ENCODE data around the gene GRAMD4. TPM values are rescaled to one million over a fixed set of nuclear protein-coding genes. Genes with fewer than 3 reads are reported as not detected.
A peak's percentile ranks its signal among the peaks of the same experiment; 100 is the strongest.
"Not testable (repeated sequence)": the region's sequence is repeated elsewhere in the genome, so short reads cannot be mapped to it uniquely, and the experiment has no call there.

Gene GRAMD4
- total RNA-seq, 1 donor from 2014 or later = 36.8 TPM

DNA sequence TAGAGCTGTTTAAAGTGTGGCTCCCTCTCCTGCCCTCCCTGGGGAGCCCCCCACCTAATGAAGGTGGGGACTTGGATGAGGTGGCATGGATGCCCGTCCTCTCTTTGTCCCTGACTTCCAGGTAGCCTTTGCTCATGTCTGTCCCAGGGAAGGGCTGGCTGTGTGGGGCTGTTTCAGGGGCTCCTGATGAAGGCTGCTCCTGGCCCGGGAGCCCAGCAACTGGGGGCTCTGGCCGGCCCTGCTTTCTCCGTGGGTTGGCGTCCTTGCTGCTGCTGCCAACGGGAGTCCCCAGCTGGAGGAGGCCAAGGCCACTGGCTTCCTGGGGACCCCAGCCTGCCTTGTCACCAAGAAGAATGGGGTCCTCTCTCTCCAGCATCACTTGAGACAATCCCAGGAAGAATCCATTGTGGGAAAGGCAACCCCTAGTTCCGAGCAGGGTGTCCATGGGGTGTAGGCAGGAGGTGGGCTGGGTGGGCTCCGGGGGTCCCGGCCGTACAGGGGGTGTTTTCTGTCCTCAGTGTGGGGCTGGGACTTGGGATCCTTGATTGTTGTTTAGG is 13.2 kb downstream of the GRAMD4 start:
- no peak for DNase-seq (ENCODE audit: low read depth)
- H3K4me3 ChIP-seq (ENCODE audit: low read depth, low read length) = no peak overlapping the region
- TF ChIP-seq CTCF (conservative IDR thresholded peaks at IDR 0.05; ENCODE audit: low read depth, low read length) = no peak

DNA sequence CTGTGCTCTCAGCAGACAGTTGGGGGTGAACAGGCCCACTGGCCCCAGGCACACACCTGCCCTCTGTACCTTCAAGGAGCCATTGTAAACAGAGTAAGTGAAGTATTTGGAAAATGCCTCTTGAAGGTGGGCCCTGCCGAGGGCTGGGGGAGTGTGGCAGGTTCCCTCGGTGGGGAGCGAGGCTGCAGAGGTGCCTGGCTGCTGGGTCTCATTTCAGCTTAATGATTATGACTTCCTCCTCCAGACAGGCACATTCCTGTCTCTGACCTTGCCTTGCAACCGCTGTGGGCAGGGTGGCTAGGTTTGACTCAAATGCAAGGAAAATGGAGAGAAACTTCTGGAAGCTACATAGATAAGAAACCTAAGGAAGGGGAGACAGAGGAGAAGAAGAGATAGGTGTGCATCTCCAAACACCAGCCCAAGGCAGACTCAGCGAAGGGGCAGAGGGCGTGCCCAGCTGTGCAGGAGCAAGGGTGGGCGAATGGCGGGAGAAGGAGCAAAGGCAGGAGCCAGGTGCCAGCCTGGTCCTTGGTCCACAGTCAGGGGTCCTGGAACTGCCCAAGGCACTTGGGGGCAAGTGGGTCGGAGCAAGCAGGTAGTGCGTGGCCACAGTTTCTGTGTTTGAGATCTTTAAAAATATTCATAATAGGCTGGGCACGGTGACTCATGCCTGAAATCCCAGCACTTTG is 14.0 kb downstream of the GRAMD4 start:
- DNase-seq (ENCODE audit: low read depth) = no peak
- TF ChIP-seq CTCF (conservative IDR thresholded peaks at IDR 0.05; ENCODE audit: low read depth, low read length) = no peak
- H3K4me3 ChIP-seq (ENCODE audit: low read depth, low read length) = no peak overlapping the region

DNA sequence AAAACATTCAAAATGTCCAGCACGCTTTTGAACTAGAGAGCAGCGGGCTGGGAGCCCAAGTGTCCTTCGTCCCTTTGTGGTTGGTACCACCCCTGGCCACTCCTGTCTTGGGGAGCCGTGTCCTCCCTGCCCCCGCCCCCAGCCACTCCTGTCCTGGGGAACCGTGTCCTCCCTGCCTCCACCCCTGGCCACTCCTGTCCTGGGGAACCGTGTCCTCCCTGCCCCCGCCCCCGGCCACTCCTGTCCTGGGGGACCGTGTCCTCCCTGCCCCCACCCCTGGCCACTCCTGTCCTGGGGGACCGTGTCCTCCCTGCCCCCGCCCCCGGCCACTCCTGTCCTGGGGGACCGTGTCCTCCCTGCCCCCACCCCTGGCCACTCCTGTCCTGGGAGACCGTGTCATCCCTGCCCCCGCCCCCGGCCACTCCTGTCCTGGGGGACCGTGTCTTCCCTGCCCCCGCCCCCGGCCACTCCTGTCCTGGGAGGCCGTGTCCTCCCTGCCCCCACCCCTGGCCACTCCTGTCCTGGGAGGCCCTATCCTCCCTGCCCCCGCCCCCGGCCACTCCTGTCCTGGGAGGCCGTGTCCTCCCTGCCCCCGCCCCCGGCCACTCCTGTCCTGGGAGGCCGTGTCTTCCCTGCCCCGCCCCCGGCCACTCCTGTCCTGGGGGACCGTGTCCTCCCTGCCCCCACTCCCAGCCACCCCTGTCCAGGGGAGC is 14.9 kb downstream of the GRAMD4 start:
- H3K4me3 ChIP-seq (ENCODE audit: low read depth, low read length); DNase-seq (ENCODE audit: low read depth): not testable (repeated sequence)

DNA sequence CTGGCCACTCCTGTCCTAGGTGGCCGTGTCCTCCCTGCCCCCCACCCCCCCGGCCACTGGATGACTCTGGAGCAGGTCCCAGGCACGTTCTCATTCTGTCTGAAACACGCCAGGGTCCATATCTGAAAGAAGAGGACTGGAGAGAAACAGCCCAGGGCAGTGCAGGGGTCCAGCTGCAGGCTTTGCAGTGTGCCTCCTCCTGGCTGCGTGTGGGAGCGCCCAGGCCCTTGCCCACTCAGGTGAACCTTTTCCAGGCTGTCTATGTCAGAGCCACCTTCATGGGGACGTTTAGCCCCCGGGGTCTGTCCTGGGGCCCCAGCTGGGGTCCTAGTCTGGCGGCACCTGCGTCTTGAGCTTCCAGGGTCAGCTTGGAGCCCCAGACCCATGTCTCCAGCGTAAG is 15.6 kb downstream of the GRAMD4 start:
- DNase-seq (ENCODE audit: low read depth) = no peak
- H3K4me3 ChIP-seq (ENCODE audit: low read depth, low read length) = no peak overlapping the region
- peak; percentile 25 for TF ChIP-seq CTCF (conservative IDR thresholded peaks at IDR 0.05; ENCODE audit: low read depth, low read length)

GRCh38 chr22:46636221-46637002 is 16.2 kb downstream of the GRAMD4 start:
- TF ChIP-seq CTCF (conservative IDR thresholded peaks at IDR 0.05; ENCODE audit: low read depth, low read length) = no peak
- DNase-seq (ENCODE audit: low read depth) = no peak
- no peak overlapping the region for H3K4me3 ChIP-seq (ENCODE audit: low read depth, low read length)

DNA sequence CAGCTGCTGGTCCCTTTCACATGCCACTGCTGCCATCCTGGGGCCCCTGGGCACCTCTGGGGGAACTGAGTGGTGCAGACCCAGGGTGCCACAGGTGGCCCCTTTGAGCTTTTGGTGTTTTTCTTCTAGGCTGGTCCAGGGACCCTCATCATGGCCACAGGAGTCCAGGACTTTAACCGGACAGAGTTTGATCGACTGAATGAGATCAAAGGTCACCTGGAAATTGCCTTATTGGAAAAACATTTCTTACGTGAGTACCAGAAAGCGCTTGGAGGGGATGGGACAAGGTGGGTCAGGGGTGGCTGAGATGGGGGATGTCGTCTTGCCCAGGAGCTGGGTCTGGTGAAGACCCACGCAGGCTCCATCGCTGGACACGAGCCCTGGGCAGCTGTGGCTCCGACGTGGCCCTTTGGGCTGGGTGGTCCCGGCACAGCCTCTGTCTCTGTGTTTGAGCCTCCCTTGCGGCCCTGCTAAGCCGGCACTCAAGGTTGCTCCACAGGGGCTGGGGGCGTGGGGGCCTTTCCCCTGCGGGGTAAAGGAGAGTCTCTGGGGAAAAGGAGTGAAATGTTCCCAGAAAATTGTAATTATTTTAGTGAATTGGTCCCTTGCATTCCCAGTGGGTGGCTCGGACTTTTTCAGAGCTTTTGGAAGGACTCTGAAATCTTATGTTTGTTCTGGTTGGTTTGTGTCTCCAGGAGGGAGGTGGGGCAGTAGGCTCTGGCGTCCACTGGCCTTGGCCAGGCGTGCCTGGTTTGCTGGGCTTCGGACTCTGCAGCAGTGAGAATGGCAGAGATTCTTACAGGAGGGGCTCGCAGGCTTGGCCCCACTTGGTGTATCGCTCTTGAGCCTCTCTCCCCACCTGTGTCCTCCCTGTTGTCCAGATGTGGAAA is 17.8 kb downstream of the GRAMD4 start:
- DNase-seq (ENCODE audit: low read depth) = no peak
- H3K4me3 ChIP-seq (ENCODE audit: low read depth, low read length) = no peak overlapping the region
- no peak for TF ChIP-seq CTCF (conservative IDR thresholded peaks at IDR 0.05; ENCODE audit: low read depth, low read length)
